ENCODE data around the gene ZSWIM1.

GRCh38 chr20:45904583-45905504 is 23.8 kb downstream of the ZSWIM1 start:
- TF ChIP-seq POLR2A (IDR thresholded peaks at IDR 0.05) (no peak), CTCF (IDR thresholded peaks at IDR 0.05) (no peak)
